Measurements from ENCODE around the gene DNAJB1. TPM values are rescaled to one million over a fixed set of nuclear protein-coding genes. Genes with fewer than 3 reads are reported as not detected.

DNAJB1 gene
- total and polyA plus RNA-seq, 2 of the 13 experiments (the other 11 are each of a cell fraction or from before 2014, with no cell fraction given) = 87.5 to 97.3 TPM

- TF ChIP-seq ARID5B (CRISPR knock-in tag; IDR thresholded peaks at IDR 0.05) (peak; percentile 33; the same call in 1 of the 2 replicates), TGIF2 (CRISPR knock-in tag; IDR thresholded peaks at IDR 0.05) (no peak), UBTF (CRISPR knock-in tag; IDR thresholded peaks at IDR 0.05) (peak; percentile 88), EP300 (IDR thresholded peaks at IDR 0.05; ENCODE audit: low read depth in 2 of 2, low read length in 2 of 2) (no peak), EP300 (CRISPR knock-in tag; IDR thresholded peaks at IDR 0.05; ENCODE audit: borderline replicate concordance) (no peak), ZFP82 (CRISPR knock-in tag; IDR thresholded peaks at IDR 0.05; ENCODE audit: borderline replicate concordance) (no peak), ZFP90 (CRISPR knock-in tag; IDR thresholded peaks at IDR 0.05; ENCODE audit: borderline replicate concordance) (no peak), KAT8 (CRISPR knock-in tag; IDR thresholded peaks at IDR 0.05) (peak; percentile 41; the same call in 1 of the 2 replicates), ARID4A (CRISPR knock-in tag; IDR thresholded peaks at IDR 0.05; ENCODE audit: borderline replicate concordance) (peak; percentile 56; the same call in 1 of the 2 replicates), PBX2 (CRISPR knock-in tag; IDR thresholded peaks at IDR 0.05) (no peak), ZNF276 (CRISPR knock-in tag; IDR thresholded peaks at IDR 0.05; ENCODE audit: low read depth) (0 out of 2 replicates have a peak, but pooled peaks have one; percentile 10), ELF3 (CRISPR knock-in tag; IDR thresholded peaks at IDR 0.05) (0 out of 2 replicates have a peak, but pooled peaks have one; percentile 24), ZNF709 (CRISPR knock-in tag; IDR thresholded peaks at IDR 0.05) (no peak), ISX (CRISPR knock-in tag; conservative IDR thresholded peaks at IDR 0.05) (no peak), ZNF136 (CRISPR knock-in tag; IDR thresholded peaks at IDR 0.05; ENCODE audit: low read depth) (0 out of 2 replicates have a peak, but pooled peaks have one; percentile 43)
Measured at GRCh38 chr19:14554382-14554812, 36.2 kb upstream of the DNAJB1 start (continued).
